Measurements from ENCODE around the gene TFIP11.

DNA sequence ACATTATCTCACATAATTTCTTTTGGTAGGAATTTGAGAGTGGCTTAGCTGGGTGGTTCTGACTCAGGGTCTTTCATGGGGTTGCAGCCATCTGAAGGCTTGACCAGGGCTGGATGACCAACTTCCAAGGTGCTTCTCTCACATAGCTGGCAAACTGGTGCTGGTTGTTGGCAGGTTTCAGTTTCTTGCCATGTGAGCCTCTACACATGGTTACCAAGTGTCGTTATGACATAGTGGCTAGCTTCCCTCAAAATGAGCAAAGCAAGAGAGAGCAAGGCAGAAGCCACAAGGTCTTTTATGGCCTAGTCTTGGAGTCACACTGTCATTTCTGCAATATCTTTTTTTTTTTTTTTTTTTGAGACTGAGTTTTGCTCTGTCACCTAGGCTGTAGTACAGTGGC, 4.2 kb upstream of the TFIP11 start:
- TF ChIP-seq, protein P1, sequence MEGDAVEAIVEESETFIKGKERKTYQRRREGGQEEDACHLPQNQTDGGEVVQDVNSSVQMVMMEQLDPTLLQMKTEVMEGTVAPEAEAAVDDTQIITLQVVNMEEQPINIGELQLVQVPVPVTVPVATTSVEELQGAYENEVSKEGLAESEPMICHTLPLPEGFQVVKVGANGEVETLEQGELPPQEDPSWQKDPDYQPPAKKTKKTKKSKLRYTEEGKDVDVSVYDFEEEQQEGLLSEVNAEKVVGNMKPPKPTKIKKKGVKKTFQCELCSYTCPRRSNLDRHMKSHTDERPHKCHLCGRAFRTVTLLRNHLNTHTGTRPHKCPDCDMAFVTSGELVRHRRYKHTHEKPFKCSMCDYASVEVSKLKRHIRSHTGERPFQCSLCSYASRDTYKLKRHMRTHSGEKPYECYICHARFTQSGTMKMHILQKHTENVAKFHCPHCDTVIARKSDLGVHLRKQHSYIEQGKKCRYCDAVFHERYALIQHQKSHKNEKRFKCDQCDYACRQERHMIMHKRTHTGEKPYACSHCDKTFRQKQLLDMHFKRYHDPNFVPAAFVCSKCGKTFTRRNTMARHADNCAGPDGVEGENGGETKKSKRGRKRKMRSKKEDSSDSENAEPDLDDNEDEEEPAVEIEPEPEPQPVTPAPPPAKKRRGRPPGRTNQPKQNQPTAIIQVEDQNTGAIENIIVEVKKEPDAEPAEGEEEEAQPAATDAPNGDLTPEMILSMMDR (IDR thresholded peaks at IDR 0.05) = no peak
- TF ChIP-seq POLR2A (IDR thresholded peaks at IDR 0.05) = no peak

Data from adrenal gland (tissue), 5 donors.